ENCODE data around the gene GPRC5A.

GPRC5A gene

GRCh38 chr12:12909995-12910420 is 18.6 kb downstream of the GPRC5A start:
- DNase-seq (ENCODE audit: low read depth) = no peak

- DNase-seq (ENCODE audit: low read depth) = no peak
These were observed 21.3 kb downstream of the GPRC5A start for GRCh38 chr12:12912711-12913110.

- no peak for DNase-seq (ENCODE audit: low read depth)
These were observed 24.3 kb downstream of the GPRC5A start for GRCh38 chr12:12915656-12916055.

- peak; percentile 74 for DNase-seq (ENCODE audit: low read depth)
These were observed 25.0 kb downstream of the GPRC5A start for GRCh38 chr12:12916135-12916944.

GRCh38 chr12:12917517-12917916 is 26.2 kb downstream of the GPRC5A start:
- DNase-seq (ENCODE audit: low read depth) = no peak

- DNase-seq (ENCODE audit: low read depth) = no peak
These were observed 27.5 kb downstream of the GPRC5A start for GRCh38 chr12:12918781-12919389.

GRCh38 chr12:12919666-12920435 is 28.5 kb downstream of the GPRC5A start:
- DNase-seq (ENCODE audit: low read depth) = no peak

- DNase-seq (ENCODE audit: low read depth) = peak; percentile 100
These were observed 30.8 kb downstream of the GPRC5A start for GRCh38 chr12:12922191-12922616.

- DNase-seq (ENCODE audit: low read depth) = no peak
These were observed 31.6 kb downstream of the GPRC5A start for GRCh38 chr12:12922978-12923377.

- DNase-seq (ENCODE audit: low read depth) = no peak
These were observed 32.8 kb downstream of the GPRC5A start for GRCh38 chr12:12924169-12924568.

- DNase-seq (ENCODE audit: low read depth) = peak; percentile 76
These were observed 34.0 kb downstream of the GPRC5A start for GRCh38 chr12:12925388-12925787.

GRCh38 chr12:12926571-12927071 is 35.3 kb downstream of the GPRC5A start:
- no peak for DNase-seq (ENCODE audit: low read depth)

GRCh38 chr12:12927211-12928079 is 36.1 kb downstream of the GPRC5A start:
- DNase-seq (ENCODE audit: low read depth) = no peak

GRCh38 chr12:12929696-12930095 is 38.3 kb downstream of the GPRC5A start:
- no peak for DNase-seq (ENCODE audit: low read depth)

- no peak for DNase-seq (ENCODE audit: low read depth)
These were observed 39.4 kb downstream of the GPRC5A start for GRCh38 chr12:12930633-12931219.

GRCh38 chr12:12933742-12934141 is 42.4 kb downstream of the GPRC5A start:
- no peak for DNase-seq (ENCODE audit: low read depth)

- DNase-seq (ENCODE audit: low read depth) = no peak
These were observed 43.2 kb downstream of the GPRC5A start for GRCh38 chr12:12934556-12934955.

GRCh38 chr12:12936983-12937491 is 45.7 kb downstream of the GPRC5A start:
- no peak for DNase-seq (ENCODE audit: low read depth)

GRCh38 chr12:12938541-12938940 is 47.2 kb downstream of the GPRC5A start:
- DNase-seq (ENCODE audit: low read depth) = no peak

GRCh38 chr12:12939888-12940287 is 48.5 kb downstream of the GPRC5A start:
- DNase-seq (ENCODE audit: low read depth) = no peak

Measured in stromal cell of bone marrow (primary cell).